ENCODE data around the gene AJUBA.
"Not testable (repeated sequence)": the region's sequence is repeated elsewhere in the genome, so short reads cannot be mapped to it uniquely, and the experiment has no call there.

Gene AJUBA
- 0.77 to 10.3 (median 7.2) reads per million in 3 experiments for total RNA-seq

DNA sequence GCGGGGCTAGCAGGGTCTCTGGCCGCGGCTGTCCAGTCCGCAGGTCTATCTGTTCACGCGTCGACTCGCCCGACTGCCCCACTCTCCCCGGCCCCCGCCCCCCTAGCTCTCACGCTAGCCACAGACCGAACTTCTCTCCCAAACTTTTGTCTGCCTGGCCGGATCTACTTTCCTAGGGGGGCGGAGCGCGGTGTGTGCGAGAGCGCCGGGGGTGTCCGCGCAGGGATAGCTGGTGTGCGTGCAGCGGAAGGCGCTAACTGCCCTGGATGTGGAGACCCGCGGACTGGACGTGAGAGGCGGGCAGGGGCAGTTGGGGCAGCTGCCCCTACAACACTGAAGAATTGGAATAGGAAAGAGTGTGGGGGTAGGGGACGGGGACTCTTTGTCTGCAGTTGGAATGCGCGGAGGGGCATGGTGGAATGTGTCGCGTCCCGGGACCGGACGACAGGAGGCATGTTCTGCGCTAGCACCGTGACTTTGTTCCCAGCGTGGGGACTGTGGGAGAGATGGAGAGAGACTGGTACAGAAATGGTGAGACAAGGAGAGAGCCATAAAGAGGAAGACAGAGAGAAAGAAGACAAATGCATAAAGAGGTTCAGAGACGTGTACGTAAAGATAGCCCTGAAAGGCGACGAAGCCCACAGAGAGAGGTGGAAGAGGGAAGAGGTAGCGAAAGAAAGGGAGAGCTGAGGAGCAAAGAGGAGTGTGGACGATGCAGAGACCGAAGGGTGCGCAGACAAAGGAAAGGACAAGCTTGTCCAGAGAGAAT, at the start of gene AJUBA:
TSS of gene AJUBA (minus strand) at position 75 of the 769 bp plus-strand sequence. CDS start 285 bp downstream, outside the sequence.
- peak; percentile 63 for DNase-seq

DNA sequence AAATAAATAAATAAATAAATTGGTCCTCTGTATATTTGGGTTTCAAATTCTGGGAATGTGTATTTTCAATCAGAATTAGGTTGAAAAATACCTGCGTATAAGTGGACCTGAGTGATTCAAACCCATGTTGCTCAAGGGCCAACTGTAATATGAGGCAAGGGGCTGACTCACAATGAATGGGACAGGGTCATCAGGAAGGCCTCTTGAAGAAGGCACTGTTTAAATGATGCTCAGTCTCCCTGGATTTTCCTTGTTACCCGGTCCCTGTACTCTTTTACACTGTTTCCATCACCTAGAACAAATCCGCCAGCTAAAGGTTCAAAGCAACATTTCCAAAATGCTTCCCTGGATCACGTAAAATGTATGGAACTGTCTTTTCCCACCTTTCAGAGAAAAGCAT, 48.6 kb upstream of the AJUBA start:
- no peak for DNase-seq

DNA sequence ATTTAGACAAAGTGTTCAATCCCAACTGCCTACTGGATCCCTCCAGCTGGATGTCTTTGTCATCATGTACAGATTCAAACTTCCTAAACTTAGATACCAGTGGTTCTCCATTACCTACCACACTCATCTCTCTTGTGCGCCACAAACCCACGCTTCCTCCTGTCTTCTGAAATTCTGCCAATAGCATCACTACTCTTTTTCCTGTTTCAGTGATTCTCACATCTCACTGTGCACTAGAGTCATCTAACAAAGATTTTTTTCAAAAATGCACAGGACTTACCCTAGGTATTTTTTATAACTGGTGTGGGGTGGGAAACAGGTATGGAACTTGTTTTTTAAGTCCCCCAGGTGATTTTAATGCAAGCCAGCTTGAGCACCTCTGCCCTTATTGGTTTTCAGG, 46.4 kb upstream of the AJUBA start:
- DNase-seq: peak; percentile 10

DNA sequence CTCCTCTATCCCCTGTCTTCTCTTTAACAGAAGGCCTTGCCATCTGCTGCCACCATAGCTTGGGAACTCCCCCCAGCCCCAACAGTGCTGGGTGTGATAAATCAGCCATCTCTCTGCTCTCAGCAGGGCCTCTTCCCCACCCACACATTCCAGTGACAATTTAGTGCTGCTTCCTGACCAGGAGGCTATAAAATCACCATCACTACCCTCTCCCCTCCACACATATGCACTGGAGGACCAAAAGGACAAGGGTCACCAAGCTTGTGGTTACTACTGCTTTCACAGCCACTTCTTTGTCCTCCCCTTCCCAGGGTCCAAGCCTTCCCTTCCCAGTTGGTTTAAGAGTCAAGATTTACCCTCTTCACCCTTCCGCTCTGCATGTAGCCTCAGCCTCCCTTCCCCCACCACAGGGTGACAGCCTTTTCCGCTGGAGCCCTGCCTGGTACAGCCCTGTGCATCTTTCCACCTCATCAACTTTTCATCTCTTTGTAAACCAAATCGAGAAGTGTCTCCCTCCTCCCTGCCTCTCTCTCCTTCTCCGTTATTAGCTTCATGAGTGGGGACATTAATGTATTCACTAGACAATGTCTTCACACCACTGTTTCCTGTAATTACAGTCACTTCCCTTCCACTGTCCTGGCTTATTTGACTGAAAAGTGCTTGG, 42.9 kb upstream of the AJUBA start:
- no peak for DNase-seq

DNA sequence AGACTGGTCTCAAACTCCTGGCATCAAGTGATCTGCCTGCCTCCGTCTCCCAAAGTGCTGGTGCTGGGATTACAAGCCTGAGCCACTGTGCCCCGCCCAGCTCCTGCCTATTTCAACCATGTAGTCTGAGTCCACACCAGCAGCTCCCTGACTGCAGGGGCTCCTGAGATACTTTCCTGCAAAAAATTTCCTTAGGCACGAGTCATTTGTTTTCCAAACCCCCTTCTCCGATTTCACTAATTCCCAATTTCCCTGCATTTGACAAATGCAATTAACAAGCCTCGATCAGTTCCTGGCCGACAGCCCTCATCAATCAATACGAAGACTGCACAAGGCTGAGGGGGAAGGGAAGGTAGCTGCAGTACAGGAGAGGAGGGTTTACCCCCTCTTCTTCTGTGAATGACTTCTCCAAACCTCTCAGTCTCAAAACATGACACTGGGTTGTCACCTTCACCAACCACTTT, 42.3 kb upstream of the AJUBA start:
- DNase-seq: no peak

DNA sequence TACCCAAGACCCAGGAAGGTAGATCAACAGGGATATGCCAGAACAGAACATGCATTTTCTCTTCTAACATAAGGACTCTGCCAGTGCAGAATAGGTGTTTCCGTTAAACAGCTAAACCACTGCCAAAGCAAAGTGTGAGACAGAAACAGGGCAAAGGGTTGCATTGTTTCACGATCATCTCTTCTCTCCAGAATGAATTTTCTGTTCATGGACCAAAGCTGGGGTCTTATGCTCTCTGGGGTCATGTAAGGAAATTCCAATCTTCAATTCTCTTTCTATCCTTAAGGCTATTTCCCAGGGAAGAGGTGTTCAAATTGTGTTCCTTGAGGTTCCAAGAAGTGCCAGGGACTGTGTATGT, 41.4 kb upstream of the AJUBA start:
- no peak for DNase-seq

DNA sequence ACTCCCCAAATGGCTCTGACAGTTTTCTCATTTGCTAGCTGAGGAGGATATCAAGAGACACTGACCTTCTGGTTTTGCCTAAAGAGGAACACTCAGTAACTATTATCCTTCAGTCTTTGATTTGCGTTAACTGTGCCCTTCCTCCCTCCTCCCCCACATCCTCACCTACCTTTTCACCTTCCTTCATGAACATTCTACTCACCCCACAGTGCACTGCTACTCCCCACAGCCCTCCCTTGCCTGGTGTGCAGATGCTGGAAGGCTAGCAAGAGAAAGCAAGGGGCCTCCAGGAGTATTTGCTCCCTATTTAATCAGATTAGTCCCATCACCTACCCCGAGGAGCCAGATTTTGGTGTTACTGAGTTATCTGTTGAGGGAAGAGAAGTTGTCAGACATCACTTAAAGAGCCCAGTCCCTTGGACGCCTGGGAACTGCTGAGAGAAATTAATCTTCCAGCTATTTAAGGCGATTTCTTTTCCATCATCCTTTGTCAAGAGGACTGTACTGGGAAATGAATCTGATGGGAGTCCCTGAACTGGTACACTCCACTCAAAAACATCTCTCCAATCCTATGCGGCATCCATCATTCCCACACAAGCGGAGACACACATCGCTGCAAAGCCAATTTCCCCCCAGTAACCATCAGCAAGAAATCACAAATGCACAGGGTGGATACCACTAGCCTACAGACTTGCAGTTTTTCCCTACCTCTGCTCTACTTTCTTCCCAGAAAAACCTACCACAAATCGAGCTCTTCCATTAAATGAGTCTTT, 40.9 kb upstream of the AJUBA start:
- DNase-seq: no peak

DNA sequence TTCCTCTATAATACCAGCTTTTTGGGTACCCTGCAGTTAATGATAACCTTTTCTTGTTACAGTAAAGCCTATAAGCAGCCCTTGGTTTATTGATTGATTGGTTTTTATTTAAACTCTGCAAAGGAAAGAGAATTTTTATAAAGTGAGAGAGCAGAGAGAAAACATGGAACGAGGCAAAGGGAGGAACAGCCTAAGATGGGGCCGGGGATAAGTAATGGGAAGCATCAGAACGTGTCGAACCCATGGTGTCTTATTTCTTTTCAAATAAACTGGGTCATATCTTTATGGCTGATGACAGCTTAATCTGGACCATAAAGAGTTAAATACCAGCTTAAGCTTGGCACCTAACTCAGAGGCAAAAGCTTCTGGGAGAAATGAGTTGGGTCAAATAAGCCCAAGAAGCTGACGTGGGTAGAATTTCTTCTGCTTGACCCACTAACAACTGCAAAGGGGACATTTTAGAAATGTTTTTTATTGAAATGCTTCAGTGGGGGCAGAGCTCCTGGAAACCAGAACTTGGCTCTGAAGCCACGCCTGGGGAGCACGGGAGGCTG, 39.6 kb upstream of the AJUBA start:
- DNase-seq: no peak

DNA sequence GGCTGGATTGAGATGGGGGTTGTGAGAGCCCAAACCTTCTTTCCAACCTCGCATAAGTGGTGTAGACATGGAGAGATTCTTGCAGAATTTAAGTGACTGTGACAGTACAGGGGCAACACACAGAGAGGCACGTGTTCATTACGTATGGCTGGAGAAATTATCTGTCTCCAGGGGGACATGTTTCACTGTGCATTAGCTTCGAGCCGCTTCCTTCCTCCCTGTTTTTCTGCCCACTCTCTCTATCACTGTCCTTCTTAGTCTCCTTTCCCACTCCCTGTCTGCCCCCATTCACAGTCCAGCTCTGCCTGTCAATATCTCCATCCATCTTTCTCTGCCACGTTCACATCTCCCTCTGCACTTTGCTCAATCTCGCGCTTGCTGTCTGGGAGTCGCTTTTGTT, 39.1 kb upstream of the AJUBA start:
- DNase-seq: no peak

DNA sequence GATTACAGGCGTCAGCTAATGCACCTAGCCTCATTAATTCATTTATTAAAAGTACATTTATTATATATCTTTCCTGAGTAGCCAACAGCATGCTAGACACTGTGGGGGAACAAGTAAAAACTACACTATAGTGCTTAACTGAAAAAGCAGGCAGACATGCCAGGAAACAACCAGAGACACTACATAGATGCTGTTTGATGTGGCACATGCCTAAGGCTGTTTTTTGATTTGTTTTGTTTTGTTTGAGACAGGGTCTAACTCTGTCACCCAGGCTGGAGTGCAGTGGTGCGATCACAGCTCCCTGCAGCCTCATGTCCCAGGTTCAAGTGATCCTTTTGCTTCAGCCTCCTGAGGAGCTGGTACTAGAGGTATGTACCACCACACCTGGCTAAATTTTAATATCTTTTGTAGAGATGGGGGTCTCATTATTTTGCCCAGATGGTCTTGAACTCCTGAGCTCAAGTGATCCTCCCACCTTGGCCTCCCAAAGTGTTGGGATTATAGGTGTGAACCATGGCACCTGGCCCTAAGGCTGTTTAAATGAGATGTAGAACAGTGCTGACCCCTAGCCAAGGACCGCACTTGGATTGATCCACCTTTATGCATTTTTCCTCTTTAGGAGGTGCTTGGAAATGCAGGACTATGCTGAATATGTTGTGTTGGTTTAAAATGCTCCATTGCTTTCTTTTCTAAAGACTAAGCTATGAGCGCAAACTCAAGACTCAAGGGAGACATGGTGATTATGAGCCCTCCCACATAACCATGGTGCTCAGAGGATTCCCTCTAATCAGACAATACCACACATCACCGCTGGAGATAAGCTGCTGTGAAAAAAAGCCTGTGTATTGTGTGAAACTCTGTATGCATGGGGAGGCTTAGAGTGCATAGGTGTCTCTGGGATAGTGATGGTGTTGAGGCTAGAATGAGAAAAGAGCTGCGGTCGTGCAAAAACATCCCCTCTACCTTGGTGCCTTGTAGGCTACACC, 38.1 kb upstream of the AJUBA start:
- no peak for DNase-seq

DNA sequence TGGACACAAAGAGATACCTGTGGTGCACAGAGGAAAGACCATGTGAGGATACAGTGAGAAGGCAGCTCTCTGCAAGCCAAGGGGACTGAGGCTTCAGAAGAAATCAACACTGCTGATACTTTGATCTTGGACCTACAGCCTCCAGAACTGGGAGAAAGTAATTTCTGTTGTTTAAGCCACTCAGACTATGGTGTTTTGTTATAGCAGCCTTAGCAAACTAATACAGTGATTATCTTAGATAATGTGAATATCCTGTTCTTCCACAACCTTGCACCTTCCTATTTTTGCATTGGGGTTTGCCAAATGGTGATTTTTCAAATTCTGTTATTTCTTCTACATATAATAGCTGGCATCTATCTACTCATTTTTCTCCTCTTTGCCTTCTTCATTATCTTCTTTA, 35.8 kb upstream of the AJUBA start:
- DNase-seq: no peak

DNA sequence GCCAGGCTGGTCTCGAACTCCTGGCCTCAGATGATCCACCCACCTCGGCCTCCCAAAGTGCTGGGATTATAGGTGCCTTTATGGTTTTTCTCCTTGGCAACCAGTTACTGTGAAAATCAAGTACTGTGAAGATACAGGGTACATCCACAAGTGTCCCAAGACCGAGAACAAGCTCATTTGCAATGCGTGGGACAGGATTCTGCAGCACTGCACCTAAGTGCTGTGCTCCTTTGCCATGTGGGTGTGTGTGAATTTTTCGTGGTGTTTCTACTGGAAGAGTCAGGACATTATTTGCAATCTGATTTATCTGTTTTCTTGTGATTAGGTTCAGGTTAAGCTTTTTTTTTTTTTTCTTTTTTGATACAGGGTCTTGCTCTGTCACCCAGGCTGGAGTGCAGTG, 34.7 kb upstream of the AJUBA start:
- DNase-seq: no peak

DNA sequence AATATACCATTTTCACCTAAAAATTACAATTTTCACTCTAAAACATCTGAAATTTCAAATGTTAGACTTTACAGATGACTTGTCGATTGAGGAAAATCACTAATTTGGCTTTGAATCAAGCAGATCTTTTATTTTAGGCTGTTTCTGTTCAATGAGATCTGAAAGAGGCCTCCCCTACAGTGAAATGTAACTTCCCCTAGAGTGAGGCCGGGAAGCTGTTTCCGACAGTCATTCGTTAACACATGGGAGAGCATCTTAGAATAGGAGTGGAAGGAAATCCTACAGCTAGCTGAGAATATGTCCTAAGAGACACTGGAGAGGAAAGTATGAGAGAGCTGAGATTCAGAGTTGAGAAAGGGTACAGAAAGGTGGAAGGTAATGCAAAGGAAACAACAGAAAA, 33.3 kb upstream of the AJUBA start:
- no peak for DNase-seq

DNA sequence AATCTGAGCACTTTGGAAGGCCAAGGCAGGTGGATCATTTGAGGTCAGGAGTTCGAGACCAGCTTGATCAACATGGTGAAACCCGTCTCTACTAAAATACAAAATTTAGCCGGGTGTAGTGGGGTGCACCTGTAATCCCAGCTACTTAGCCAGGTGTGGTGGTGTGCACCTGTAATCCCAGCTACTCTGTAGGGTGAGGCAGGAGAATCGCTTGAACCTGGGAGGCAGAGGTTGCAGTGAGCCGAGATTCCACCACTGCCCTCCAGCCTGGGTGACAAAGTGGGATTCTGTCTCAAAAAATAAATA, 31.4 kb upstream of the AJUBA start:
- DNase-seq: not testable (repeated sequence)

DNA sequence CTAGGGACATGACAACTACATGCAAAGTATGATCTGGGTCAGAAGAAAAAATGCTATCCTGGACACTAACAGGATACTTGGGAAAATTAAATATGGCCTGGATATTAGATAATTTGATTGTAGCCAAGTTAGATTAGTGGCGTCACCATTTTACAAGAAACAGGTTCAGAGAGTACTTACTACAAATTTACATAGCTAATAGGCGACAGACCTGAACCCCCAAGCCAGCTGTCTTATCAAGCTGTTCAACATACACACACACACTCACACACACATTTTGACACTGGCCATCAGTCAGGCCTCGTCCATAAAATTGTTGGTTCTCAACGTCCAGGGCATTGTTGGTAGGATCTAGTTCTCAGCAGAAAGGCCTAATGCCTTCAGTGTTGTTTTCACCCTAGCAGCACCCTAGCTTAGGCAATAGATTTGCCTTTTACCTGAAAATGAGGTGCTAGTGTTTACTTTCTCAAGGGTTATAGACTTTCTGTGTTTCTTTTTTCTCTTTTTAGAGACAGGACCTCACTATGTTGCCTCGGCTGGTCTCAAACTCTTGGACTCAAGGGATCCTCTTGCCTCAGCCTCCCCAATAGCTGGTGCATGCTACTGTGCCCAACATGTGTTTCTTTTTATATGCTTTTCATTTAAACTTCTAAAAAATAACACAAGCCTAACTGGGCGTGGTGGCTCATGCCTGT, 30.9 kb upstream of the AJUBA start:
- no peak for DNase-seq

DNA sequence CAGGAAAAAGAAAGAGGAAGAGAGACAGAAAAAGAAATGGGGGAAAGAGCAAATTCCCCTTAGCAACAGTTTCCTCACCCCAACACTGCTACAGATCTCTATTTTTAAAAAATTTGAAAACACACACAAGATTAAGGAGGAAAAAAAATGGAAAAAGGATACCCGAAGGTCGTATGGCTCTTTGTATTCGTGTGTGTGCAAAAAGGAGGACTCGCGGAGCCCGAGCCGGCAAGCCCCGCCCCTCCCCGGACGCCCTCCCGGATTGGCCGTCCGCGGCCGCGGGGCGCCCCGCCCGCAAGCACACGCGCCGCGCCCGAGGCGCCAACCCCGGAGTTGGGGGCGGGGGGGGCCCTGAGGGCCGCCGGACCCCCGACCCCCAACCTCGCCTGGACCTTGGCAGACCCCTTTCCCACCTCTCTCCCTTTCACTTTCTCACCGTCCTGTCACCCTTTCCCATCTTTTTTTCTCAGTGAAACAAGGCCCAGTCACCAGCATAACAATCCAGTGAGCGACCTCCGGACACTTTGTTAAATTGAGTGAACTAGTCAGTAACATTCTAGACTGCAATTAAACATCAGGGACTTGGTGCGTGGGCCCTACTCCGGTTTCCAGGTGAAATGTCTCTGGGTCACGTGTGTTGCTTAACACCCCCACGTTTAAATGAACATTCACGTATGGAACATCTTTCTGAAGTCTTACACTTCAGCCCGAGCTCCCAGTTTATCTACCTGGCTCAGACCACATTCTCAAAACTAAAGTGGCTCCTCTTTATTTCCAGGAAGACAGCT, 27.8 kb upstream of the AJUBA start, which contains the start of gene C14orf93:
TSS of gene C14orf93 (minus strand) at position 205 of the 788 bp plus-strand sequence. CDS start 11,120 bp downstream, outside the sequence.
- peak; percentile 67 for DNase-seq

DNA sequence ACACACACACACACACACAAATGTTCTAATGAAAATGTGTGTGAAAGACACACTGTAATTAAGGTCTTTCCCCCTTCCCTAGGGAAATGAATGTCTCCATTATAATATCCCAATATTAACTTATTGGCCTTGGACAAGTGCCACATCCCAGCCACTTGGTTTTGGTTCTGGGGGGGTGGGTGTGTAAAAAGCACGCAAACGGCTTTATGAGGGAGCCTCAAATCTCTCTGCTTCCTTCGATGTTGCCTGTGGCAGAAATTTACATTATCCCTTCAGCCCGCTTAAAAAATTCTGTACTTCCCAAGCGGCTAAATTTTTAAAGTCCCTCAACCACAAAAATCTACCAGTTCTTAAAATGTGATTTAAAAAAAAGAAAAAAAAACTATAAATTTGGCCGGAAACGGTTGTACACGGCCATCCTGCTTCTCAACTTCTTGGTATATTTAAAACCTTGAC, 27.2 kb upstream of the AJUBA start:
- no peak for DNase-seq

DNA sequence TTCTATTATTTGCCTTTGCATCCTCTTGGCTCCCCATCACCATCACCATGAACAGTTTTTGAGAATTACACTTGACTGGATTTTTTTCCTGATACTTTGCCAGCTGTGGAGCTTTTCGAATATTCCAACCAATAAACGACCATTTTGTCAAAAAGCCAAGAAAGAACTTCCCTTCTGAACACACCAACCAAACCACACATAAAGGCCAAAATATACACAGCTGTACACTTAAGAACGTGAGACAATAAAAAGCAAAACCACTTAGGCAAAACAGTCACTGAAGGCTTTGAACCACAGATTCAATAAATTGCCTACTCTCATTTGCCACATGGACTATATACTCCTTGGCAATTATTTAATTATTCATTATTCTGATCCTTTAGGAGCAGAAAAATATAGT, 26.5 kb upstream of the AJUBA start:
- DNase-seq: no peak

DNA sequence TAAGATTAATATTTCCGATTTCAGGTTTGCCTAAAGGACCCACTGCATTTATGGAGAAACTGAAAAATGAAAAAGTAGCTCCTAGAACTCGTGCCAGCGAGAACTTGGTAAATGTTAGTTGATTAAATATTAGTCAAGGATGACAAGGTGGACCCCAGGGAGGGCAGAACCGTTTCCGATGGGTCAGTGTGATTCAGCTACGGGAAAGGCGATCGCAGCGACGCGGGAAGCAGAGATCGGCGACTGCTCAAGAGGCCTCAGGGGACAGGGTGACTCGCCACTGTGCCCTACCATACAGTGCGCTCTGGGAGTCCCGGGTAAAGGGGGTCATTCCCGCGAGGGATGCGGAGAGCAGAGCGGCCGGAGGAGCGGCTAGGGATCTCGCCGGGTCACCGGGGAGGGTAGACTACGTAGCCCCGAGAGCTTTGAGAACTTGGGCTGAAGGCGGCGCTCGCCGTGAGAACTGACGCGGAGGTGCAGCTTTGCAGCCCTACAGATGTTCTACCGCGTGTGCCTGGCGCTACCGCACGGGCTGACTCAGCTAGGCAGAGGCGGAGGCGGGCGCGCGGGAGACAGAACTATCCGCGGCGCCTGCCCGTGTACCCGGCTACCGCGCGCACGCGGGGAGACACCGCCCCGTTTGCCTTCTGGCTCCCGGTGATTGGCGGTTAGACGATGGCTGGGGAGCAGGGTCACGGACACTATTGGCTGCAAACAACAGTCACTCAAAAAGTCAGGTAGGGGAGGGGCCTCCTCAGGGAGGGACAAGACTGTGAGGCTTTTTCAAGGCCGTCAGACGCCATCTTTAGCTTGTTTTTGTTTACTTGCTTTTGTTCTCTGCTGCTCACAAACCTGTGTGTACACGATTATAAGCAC, 24.4 kb upstream of the AJUBA start:
- peak; percentile 99 for DNase-seq

DNA sequence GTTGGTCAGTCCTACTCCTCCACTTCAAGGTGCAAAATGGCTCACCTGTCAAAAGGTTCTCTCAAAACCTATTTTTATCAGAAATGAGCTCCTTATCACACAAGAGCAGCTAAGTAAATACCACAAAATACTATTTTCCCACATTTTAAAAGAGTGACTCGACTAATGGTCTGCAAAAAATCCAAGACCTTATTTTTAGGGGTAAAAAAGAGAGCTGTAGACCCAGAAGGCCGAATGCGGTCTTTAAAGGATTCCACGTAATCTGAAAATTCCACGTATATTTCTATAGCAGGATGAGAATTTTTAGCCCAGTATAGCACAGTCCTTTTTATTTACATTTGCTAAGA, 23.8 kb upstream of the AJUBA start:
- no peak for DNase-seq
